HEK293T (cell line): ENCODE measurements around the gene PLSCR3.

Source experiments
- CTCF ChIA-PET: fragments of 350-600 bp; formaldehyde crosslinking; extraction: SDS; loops from one replicate; lab custom pipeline; 2021; ENCODE audit warnings: antibody characterized with exemption, inconsistent platforms; lab: Yijun Ruan, JAX
- POLR2A ChIA-PET: fragments of 350-600 bp; formaldehyde crosslinking; extraction: SDS; loops from one replicate; lab custom pipeline; 2020; ENCODE audit warnings: antibody characterized with exemption, inconsistent platforms; lab: Yijun Ruan, JAX
- DNase-seq: peaks from one replicate; pipeline ENCODE4 v3.0.0; 2012; ENCODE audit warnings: mixed read lengths; ENCODE audit errors: extremely low spot score
- ARNT ChIP-seq: fragments of 450-650 bp; IDR thresholded peaks from 2 replicates; pipeline ENCODE4 v1.6.1; 2017; ENCODE audit warnings: mild to moderate bottlenecking
- BHLHE40 ChIP-seq: fragments of 450-650 bp; IDR thresholded peaks from 2 replicates; pipeline ENCODE4 v1.6.1; 2016; ENCODE audit warnings: mild to moderate bottlenecking, moderate library complexity, borderline replicate concordance
- CTBP1 ChIP-seq: fragments of 450-650 bp; IDR thresholded peaks from 2 replicates; pipeline ENCODE4 v1.6.1; 2016; ENCODE audit warnings: borderline replicate concordance
- FOXA1 ChIP-seq: fragments of 450-650 bp; IDR thresholded peaks from 2 replicates; pipeline ENCODE4 v1.6.1; 2016; ENCODE audit warnings: mild to moderate bottlenecking
- FOXK2 ChIP-seq: fragments of 450-650 bp; IDR thresholded peaks from 2 replicates; pipeline ENCODE4 v1.6.1; 2016; ENCODE audit warnings: mild to moderate bottlenecking
- FOXM1 ChIP-seq: fragments of 450-650 bp; IDR thresholded peaks from 2 replicates; pipeline ENCODE4 v1.6.1; 2017; ENCODE audit warnings: mild to moderate bottlenecking, borderline replicate concordance
- L3MBTL2 ChIP-seq: fragments of 450-650 bp; conservative IDR thresholded peaks from 2 replicates; pipeline ENCODE4 v1.6.1; 2016; ENCODE audit warnings: mild to moderate bottlenecking
- LEF1 ChIP-seq: fragments of 450-650 bp; IDR thresholded peaks from 2 replicates; pipeline ENCODE4 v1.6.1; 2017; ENCODE audit warnings: mild to moderate bottlenecking, borderline replicate concordance
- NFRKB ChIP-seq: fragments of 450-650 bp; IDR thresholded peaks from 2 replicates; pipeline ENCODE4 v1.6.1; 2016; ENCODE audit warnings: mild to moderate bottlenecking, moderate library complexity
- PKNOX1 ChIP-seq: fragments of 450-650 bp; IDR thresholded peaks from 2 replicates; pipeline ENCODE4 v1.6.1; 2016
- SP1 ChIP-seq: fragments of 450-650 bp; IDR thresholded peaks from 2 replicates; pipeline ENCODE4 v1.6.1; 2017
- SUZ12 ChIP-seq: fragments of 450-650 bp; IDR thresholded peaks from 2 replicates; pipeline ENCODE4 v1.6.1; 2016; ENCODE audit warnings: mild to moderate bottlenecking
- TARDBP ChIP-seq: fragments of 450-650 bp; IDR thresholded peaks from 2 replicates; pipeline ENCODE4 v1.6.1; 2016

PLSCR3 gene

GRCh38 chr17:7343250-7343649 is 51.1 kb downstream of the PLSCR3 start:
- TF ChIP-seq ARNT (no peak), FOXM1 (no peak), NFRKB (no peak)
- ChIA-PET CTCF (no interaction called here), POLR2A (no interaction called here)
- DNase-seq: no peak

GRCh38 chr17:7341842-7342241 is 52.5 kb downstream of the PLSCR3 start:
- POLR2A ChIA-PET: interaction anchor here (1.0 to 1.2 kb wide), 2 partner anchors 9 to 12 kb away, joined by 3 to 6 read pairs; partner anchors contain the start of gene NEURL4
- CTCF ChIA-PET: interaction anchor here (0.6 kb wide), 1 partner anchor 331 kb away, joined by 3 read pairs; no protein-coding TSS in a partner anchor
- DNase-seq: no peak
- TF ChIP-seq NFRKB: no peak
- no peak for TF ChIP-seq SUZ12
- no peak for TF ChIP-seq LEF1
- TF ChIP-seq TARDBP: no peak
- TF ChIP-seq CTBP1: no peak

GRCh38 chr17:7340179-7340578 is 54.1 kb downstream of the PLSCR3 start:
- DNase-seq: no peak
- CTCF ChIA-PET: no interaction called here
- TF ChIP-seq FOXK2: no peak
- TF ChIP-seq SP1: no peak
- TF ChIP-seq FOXA1: no peak
- TF ChIP-seq PKNOX1: no peak
- TF ChIP-seq BHLHE40: no peak
- TF ChIP-seq NFRKB: no peak
- no peak for TF ChIP-seq CTBP1
- no peak for TF ChIP-seq L3MBTL2
- TF ChIP-seq FOXM1: no peak
- TF ChIP-seq LEF1: no peak
- POLR2A ChIA-PET: interaction anchor here (0.6 kb wide), 1 partner anchor 11 kb away, joined by 3 read pairs; no protein-coding TSS in a partner anchor
